NCI-H748 treated with DMSO at 0.1 percent for 48 hours (cell line): ENCODE results near the gene SLCO6A1.
"Not testable (repeated sequence)": the region's sequence is repeated elsewhere in the genome, so short reads cannot be mapped to it uniquely, and the experiment has no call there.

Source experiments
- DNase-seq: peaks from one replicate; lab custom pipeline; 2025; lab: John Stamatoyannopoulos, UW

SLCO6A1 gene, protein sequence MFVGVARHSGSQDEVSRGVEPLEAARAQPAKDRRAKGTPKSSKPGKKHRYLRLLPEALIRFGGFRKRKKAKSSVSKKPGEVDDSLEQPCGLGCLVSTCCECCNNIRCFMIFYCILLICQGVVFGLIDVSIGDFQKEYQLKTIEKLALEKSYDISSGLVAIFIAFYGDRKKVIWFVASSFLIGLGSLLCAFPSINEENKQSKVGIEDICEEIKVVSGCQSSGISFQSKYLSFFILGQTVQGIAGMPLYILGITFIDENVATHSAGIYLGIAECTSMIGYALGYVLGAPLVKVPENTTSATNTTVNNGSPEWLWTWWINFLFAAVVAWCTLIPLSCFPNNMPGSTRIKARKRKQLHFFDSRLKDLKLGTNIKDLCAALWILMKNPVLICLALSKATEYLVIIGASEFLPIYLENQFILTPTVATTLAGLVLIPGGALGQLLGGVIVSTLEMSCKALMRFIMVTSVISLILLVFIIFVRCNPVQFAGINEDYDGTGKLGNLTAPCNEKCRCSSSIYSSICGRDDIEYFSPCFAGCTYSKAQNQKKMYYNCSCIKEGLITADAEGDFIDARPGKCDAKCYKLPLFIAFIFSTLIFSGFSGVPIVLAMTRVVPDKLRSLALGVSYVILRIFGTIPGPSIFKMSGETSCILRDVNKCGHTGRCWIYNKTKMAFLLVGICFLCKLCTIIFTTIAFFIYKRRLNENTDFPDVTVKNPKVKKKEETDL

DNA sequence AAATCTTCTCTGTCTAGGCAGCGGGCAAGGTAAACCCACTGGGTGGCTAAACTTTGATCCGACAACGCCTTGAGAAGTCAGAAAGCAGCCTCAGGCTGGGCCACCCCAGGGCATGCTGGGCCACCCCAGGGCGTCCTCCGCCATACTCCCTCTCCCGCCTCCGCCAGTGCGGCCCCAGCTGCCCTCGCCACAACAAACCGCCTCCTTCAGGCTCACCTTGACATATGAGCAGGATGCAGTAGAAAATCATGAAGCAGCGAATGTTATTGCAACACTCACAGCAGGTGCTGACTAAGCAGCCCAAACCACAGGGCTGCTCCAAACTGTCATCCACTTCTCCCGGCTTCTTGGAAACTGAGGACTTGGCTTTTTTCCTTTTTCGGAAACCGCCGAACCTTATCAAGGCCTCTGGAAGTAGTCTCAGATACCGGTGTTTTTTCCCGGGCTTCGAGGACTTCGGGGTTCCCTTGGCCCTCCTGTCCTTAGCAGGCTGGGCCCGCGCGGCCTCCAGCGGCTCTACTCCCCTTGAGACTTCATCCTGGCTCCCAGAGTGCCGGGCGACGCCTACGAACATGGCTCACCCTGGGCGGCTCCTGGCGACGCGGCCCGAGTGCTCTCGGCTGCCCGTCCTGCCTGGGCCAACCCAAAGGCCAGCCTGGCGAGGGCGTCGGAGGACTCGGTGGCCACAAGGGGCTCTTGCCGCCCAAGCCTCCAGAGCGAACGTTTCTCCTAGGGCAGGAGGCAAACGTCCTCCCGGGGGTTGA is at the start of gene SLCO6A1:
Gene SLCO6A1 (minus strand): TSS at position 731 of the 764 bp plus-strand sequence. CDS start 157 bp downstream, at position 574.
- no peak for DNase-seq

DNA sequence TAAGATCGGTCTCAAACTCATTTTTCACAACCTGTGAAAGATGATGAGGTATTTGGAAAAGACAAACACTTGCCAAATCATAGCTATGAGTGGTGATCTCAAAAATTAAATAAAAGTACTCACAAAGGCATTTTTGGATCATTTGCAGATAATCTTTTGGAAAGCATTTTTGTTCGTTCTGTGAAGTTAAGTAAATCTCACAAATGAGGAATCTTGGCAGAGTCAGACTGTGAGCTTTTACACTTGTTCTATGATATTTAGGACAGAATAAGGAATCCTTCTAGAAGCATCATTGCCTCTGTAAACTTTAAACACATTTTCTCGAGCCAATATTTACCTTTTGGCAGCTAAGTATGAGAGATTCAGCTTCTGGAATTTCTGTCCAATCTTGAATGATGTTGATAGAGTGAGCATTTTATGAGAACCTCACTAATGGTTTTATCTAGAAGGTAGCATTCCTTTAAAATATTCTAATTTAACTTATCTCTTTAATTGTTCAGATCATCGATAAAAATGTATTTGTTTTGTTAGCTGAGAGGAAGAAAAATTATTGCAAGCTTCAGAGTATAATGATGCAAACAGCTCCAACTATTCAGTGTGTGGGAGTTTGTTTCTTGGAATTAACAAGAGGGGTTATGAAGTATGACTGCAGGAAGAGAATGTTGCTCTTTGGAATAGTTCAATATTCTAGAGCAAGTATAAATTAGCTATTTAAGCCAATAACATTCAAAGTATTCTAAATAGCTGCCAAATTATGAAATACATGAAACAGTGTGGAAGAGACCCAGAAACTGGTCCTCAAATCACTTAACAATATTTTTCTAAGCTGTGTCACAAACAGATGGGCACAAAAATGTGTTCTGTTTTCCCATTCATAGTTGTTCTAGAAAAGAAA is 48.6 kb upstream of the SLCO6A1 start:
- DNase-seq, result no peak

DNA sequence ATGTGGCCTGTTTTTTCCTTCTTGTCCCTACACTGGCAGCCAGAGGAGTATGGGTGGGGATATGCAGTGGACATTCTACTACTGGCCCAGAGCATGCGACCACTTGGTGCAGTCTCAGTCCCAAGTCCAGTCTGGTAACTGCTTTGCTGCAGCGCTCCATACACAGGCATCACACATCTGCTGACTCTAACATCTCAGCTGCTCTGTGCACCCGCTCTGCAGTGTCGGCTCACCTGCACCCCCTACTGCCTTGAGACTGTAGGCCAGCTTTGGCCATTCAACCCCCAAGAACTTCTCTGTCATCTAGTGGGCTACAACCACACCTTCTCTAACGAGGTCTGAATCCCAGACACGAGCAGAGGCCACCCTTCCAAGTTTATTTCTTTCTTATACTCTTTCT is 46.4 kb upstream of the SLCO6A1 start:
- DNase-seq, result no peak

DNA sequence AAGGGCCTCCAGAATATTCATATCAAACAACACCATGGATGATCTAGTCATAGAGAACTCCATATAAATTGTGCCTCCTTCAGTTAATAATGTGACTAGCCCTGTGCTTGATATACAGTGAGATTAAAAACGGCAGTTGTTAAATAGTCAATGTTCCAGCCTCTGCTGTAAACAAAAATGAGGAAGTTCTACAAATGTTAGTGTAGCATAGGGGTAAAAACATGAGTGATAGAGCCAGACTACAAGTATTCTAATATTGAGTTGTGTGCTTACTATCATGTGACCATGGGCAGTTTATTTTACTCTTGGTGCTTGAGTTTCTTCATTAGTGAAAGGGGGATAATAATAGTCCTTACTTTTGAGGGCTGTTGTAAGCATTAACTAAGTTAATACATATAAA is 43.3 kb upstream of the SLCO6A1 start:
- no peak for DNase-seq

DNA sequence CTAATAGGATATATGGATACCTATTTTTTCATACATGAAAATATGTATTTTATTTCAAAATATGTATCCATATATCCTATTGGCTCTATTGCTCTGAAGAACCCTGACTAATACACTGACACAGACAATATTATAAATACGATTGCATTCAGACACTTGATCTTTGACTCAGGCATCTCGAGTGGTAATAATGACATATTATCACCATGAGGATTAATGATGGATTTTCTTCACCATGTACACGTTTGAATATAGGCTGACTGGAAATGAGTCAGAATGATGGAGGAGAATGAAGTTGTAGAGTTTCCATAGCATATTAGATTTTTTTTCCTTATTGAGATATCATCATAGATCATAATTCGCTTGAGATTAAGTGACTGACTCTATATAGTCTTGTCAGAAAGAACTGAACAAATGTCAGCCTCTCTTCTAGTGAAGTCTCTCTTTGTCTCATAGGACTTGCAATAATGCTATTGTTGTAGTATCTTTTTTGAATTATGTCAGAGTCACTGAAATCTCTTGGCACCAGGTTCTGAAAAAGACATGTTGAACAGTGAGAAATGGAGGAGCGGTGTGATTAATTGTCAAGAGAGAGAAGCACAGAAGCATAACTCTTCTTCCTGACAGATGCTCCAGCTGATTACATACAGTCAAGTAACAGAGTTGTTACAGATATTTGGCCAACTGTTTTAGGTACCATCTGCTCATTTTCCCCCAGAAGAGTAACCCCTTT is 41.4 kb upstream of the SLCO6A1 start:
- no peak for DNase-seq

DNA sequence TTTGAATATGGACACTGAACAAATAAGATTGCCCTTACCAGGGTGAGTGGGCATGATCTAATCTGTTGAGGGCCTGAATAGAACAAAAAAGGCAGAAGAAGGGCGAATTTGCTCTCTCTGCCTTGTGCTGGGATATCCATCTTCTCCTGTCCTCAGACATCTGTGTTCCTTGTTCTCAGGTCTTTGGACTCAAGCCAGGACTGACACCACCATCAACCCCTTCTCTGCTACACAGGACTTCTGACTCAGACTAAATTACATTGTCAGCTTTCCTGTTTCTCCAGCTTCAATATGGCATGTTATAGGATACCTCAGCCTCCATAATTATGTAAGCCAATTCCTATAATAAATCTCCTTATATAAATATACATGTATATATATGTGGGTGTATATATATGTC is 40.8 kb upstream of the SLCO6A1 start:
- no peak for DNase-seq

DNA sequence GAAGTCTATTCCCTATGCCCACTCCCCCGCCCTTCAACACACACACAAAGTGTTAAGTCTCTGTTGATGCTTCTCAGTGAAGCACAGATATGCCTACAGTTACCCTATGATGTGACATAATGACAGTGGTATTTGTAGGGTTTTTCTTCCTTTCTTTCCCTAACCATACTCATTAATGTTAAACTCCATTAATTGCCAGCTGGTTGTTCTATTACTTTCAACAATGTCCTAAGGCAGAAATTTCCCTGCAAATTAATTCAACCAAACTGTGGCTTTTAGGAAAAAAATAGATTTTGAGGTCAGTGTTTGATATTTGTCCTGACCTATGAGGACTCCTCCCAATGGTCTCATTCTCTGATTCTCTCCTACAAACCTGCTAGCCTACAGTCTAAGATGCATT is 38.2 kb upstream of the SLCO6A1 start:
- no peak for DNase-seq

DNA sequence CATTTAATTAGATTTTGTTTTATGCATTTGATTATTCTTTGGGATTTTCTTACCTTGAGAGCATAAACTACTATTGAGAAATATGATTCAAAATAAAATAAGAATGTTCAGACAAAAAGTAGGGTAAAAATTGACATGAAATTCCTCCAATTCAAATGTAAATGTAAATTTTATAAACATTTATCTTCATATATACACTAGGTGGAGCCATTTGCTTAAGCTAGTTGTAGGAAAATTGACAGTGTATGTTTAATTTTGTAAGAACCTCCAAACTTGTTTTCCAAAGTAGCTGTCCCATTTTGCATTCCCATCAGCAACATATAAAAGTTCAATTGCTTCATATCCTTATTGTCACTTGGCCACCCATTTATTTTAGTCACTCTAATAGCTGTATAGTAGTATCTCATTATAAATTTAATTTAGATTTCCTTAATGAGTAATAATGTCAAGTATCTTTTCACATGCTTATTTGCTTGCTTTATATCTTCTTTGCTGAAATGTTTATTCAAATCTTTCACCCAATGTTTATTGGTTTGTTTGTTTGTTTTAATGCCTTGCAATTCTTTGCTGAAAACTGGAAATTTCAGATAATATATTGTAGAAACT is 37.6 kb upstream of the SLCO6A1 start:
- DNase-seq, result peak; percentile 34

DNA sequence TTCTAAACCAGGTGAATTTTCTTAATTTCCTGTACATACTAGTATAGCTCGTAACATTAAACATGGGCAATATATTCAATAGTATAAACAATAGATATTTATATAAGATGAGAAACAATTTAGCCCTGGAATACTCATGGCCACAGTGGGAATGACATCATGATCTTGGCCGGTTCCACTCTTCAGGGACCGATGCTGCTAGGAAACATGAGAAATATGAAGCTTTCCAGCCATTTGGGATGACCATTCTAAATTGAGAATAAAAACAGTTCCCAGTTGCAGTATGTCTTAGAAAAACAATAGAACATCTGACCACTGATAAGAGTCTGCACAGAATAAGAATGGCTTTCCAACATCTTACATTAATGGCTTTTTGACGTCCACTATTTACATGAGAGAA is 33.3 kb upstream of the SLCO6A1 start:
- DNase-seq, result no peak

DNA sequence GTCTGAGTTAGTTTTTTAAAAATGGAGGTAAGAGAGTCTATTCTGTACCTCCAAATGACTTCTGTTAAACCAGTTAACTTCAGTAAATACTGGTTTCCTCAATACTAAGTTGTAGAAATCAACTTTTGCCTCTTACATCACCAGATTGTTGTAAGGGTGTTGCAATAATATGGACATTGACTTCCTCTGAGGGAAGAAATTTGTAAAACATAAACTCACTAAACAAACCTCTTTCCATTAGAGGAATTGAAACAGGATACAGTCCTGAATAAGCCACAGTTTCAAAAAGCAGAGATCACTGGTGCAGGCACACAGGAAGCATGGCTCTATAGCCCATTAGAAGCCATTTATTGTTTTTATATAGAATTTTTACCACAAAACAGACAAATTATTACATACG is 32.7 kb upstream of the SLCO6A1 start:
- DNase-seq, result no peak

DNA sequence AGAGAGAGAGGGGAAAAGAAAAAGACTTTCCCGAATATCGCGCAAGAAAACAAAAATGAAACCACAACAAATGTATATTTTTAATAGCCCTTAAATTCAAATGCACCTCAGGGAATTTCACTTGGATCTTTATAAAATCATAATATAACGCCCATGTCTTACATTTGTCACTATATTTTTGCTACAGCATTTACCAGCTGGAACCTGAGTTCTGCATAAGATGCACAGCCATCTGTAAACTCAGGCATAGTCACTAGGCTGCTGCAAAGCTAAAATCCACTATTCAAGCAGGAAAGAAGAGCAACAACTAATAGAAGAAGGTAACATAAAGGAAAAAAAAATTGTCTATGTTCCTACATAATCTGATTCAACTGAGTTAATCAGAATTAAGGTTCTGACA is 30.6 kb upstream of the SLCO6A1 start:
- DNase-seq, result no peak

DNA sequence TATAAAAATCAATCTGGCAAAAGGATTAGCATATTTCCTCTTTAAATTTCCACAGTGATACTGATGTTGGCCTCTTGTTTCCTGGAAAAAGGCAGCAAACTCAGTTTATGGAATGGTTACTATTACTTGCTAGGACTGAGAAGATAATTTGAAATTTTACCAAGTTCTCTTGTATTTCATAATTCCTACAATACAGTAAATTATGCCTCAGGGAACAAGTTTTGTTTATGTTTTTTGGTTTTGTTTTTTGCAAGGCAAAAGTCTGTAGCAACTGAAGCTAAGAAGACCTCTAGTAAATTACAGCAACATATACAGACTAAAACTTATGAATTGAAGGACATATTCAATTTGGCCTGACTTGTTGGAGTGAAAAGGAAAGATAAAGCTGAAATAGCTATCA is 30.2 kb upstream of the SLCO6A1 start:
- no peak for DNase-seq

DNA sequence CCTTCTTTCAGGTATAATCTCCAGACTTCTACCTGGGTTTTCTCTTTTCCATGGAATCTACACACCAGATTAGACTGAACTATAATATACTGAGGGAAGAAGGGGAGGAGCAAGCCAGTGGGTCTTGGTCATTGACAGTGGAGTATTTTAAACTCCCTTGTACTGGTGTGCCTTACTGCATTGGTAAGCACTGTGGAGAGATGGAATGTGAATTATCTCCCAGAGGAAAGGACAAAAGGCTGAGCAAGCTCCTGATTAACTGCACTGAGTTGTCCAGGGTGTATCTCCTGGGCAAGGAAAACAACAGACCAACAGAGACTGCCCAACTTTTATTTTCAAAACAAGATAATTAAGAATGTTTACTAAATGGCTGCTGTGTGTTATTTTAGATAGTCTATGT is 29.8 kb upstream of the SLCO6A1 start:
- DNase-seq, result no peak

DNA sequence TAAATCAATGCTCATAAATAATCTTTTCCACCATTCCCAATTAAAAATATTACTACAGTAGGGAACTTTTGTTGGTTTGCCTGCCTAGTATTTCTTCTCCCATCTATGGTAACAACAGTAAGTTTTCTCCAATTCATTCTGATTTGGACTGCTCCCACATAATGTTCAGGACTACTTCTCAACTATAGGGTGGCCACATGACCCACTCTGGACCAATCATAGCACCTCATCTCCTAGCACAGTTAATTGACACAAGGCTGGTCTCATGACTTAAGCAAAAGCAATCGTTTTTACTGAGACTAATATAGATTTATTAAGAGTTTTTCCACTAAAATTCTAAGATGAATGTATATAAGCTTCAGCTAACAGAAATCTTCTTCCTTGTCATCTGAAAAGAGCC is 28.7 kb upstream of the SLCO6A1 start:
- DNase-seq, result no peak

DNA sequence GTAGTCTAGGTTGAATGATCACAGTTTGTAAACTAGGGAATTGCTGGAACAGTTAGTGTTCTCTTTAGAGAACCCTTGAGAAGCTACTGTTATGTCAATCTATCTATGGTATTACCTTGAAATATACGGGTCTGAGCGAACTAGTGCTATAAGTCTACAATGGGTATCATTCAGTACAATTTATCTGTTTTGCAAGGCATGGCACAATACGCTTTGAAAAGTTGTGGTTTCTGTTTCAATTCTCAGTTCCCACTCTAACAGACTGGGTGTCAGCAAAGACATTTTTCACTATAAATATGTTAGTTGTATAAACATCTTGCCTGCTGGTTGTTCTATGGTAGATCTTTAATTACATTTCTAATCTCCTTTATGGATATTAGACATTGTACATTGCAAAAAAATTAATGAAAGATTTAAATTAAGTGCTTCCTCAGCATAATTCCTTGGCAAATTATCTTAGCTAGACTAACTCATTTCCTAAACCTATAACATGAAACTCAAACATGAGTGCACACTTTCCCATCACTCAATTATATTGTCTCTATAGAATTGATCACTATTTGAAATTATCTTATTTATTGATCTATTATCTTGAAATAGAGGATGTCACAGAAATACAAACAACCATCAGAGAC is 24.9 kb upstream of the SLCO6A1 start:
- no peak for DNase-seq

DNA sequence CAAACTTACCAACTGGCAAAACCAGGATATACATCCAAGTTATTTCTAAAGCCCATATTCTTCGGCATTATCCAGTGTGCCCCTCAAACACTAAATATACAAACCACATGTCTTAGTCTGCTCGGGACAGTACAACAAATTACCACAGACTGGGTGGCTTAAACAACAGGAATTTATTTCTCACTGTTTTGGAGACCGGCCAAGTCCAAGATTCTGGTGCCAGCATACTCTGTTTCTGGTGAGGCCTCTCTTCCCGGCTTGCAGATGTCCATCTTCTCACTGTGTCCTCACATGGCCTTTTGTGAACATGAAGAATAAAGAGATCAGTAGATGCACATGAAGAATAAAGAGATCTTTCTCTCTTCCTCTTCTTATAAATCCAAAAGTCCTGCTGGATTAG is 12.9 kb upstream of the SLCO6A1 start:
- no peak for DNase-seq

DNA sequence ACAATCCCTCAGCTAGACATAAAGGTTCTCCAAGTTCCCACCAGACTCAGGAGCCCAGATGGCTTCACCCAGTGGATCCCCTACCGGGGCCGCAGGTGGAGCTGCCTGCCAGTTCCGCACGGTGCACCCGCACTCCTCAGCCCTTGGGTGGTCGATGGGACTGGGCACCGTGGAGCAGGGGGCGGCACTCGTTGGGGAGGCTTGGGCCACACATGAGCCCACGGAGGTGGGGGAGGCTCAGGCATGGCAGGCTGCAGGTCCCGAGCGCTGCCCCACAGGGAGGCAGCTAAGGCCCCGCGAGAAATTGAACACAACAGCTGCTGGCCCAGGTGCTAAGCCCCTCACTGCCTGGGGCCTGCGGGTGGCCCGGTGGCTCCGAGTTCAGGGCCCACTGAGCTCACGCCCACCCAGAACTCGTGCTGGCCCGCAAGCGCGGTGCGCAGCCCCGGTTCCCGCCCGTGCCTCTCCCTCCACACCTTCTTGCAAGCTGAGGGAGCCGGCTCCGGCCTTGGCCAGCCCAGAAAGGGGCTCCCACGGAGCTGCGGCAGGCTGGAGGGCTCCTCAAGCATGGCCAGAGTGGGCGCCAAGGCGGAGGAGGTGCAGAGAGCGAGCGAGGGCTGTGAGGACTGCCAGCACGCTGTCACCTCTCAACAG is 7.4 kb downstream of the SLCO6A1 start:
- DNase-seq, result not testable (repeated sequence)

DNA sequence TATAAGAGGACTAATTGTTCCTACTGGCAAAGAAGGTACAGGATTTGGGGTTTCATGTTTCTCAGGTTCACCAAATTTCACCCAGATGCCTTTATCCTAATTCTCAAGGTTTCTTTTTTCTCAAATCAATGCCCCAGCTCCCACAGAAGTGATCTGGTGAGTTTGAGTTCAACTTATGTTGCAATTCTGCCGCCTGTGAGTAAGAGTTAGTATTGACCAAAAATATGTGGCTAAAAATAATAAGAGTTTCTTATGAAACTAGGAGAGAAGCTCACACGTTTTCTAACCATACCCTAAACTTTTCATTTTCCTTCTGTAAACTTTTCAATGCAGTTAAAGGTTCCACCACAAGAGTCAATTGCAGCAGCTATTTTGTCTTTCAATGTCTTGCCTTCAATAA is 15.1 kb downstream of the SLCO6A1 start:
- no peak for DNase-seq

DNA sequence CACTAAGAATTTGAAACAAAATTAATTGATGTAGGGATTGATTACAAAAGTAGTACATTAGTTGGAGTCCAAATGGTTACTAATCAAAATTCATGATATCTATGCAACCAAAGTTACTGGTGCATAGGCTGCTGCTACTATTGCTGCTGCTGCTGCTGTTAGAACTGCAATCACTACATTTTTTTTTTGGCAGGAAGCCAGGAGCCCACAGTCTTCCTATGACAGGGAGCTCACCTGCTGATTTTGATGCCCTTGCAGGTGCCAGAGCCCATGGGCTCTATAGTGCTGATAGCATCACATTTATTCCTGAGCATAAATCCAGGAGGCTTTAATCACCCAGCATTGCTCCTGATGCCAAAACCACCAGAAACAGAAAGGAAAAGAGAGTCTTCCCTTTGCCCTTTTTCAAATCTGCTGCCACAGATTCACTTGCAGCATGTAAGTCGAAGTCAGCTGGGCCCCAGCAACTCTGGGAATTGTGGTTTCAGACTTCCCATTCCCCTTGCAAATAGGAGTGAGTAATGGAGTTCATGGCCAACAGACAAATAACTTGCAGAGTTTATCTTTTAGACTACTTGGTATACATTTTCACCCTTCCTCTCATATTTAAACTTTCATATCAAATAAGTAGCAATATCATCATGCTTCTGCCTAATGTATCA is 17.6 kb downstream of the SLCO6A1 start:
- DNase-seq, result peak; percentile 15
